ENCODE data around the gene ACOT12.

The ACOT12 gene

GRCh38 chr5:81290146-81290545, 103.8 kb downstream of the ACOT12 start:
- DNase-seq (ENCODE audit: low read depth) = no peak

GRCh38 chr5:81288021-81288433, 105.9 kb downstream of the ACOT12 start:
- DNase-seq (ENCODE audit: low read depth) = no peak

GRCh38 chr5:81286059-81286617, 107.8 kb downstream of the ACOT12 start:
- DNase-seq (ENCODE audit: low read depth) = no peak

- no peak for DNase-seq (ENCODE audit: low read depth)
Observed at GRCh38 chr5:81283976-81284375, 110.0 kb downstream of the ACOT12 start.
